Stimulated activated CD8-positive, alpha-beta memory T cell treated with anti-CD3 and anti-CD28 coated beads, Interleukin-15, amount 100 ng/mL, for 24 hours (primary cell): Measurements from ENCODE around the gene RFTN1.

ENCODE experiments used
- DNase-seq: peaks from one replicate; pipeline ENCODE4 v3.0.0-alpha.2; 2020; ENCODE audit warnings: low read depth

RFTN1 gene

DNA sequence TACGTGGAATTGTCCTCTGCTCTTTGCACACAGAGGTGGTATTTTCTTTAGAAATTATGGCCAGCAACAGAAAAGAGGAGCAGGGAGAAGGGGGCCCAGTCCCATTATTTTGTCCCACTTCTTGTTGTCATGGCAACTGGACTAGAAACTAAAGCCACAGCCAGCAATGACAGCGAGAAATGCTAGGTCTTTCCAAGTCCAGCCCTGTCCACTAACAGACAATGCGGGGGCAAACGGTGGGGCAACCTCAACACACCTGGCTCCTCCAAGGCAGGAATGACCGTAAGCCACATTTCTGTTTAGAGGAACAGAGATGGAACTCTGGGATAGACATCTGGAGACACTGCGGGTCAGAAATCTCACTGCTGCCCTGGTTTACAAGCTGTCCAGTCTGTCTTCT lies 107.3 kb downstream of the RFTN1 start:
- no peak for DNase-seq

- DNase-seq: no peak
These were observed 109.1 kb downstream of the RFTN1 start for GRCh38 chr3:16404349-16404895.

DNA sequence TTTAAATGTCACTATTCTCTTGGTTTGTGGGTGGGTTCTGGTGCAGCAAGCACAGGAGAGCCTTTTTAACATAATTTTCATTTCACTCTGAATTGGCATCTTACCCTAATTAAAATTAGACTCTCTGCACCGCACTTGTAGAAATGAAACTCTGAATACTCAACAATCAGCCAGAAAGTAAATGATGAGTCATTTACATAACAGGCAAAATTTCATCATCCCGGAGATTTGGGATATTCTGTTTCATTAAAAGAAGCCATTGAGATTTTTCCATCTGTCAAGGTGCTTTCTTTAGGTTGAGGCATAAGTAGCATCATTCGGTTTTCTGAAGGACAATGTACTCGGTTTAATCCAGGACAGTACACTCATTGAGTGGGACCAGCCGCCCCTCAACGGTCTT lies 111.0 kb downstream of the RFTN1 start:
- no peak for DNase-seq

DNA sequence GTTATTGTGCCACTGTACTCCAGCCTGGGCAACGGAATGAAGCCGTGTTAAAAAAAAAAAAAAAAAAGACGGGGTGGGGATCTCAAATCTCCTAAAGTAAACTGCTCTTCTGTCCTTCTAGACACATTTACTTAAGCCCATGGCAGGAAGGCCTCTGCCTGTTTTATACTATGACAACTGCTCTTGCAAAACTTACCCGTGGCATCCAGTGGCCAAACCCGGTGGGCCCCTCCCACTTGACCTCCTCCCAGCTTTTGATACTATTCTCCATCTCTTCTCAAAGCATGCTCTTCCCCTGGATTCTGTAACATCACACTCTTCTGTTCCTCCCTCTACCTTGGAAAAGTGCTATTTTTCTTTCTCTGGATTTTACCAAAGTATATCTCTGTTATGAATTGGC lies 112.2 kb downstream of the RFTN1 start:
- DNase-seq: no peak

DNA sequence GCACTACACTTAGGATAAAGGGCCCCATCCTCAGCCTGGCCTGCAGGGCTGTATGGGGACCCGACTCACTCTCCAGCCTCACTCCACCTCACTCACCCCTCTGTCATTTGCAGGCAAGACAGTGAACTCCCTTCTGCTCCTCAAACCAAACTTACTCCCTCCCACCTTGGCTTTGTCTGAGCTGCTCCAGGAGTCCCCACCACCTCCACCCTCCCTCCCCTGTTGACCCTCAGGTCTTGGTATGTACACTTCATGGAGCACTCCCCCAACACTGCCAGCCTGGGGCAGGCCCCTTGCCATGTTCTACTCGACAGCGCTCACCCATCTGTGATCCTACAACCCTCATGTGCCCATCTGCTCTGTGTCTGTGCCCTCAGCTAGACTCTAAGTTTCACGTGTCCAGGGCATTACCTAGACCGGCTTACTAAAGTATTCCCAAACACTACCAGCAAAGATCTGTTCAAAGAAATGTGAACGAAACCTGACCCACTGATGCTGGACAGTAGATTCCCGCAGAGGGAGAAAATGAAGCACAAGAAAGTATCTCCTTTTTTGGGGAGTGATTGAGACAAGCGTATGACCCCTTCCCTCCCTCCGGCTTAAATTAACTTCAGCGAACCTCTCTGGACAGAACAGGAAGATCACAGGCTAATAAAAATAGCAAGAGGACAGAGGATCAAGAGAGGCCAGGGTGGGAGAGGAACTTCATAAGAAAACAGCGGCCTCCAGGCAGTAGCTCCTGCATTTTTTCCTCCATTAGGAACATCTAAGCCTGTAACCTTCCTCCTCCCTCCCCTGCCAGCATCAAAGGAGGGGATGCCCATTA lies 113.2 kb downstream of the RFTN1 start:
- DNase-seq: no peak

GRCh38 chr3:16399473-16399872 lies 114.0 kb downstream of the RFTN1 start:
- DNase-seq: no peak

DNA sequence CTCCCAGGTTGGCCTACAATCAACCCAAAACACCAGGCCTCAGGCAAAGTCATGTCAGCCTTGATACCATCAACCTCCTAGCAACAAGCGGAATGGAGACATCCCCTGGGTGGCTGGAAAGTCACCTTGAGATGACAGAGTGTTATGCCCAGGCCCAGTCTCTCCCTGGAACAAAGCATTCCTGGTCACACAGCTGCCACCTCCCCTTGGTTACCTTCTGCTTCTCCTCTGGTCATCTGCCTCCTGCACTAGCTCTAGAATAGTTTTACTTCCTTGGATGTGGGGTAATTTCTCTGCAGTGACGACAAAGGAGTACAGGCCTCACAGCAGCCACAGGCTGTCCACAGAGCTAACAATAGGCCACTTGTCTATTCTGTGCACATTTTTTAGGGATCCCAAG lies 114.9 kb downstream of the RFTN1 start:
- no peak for DNase-seq

- DNase-seq: no peak
These were observed 117.3 kb downstream of the RFTN1 start for GRCh38 chr3:16396202-16396601.

DNA sequence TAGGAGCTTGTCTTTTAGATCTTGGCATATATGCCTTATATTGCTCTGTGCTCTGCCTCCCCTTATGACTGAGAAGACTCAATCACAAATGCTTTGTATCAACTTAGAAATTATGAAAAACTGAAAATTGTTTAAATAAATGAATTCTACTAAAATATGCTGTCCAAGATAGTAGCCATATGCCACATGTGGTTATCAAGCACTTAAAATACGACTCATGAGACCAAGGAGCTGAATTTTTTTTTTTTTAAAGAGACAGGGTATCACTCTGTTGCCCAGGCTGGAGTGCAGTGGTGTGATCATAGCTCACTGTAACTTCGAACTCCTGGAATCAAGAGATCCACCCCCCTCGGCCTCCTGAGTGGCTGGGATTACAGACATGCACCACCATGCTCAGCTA lies 118.3 kb downstream of the RFTN1 start:
- DNase-seq: no peak

- DNase-seq: no peak
These were observed 118.9 kb downstream of the RFTN1 start for GRCh38 chr3:16394639-16395038.

- no peak for DNase-seq
These were observed 120.8 kb downstream of the RFTN1 start for GRCh38 chr3:16392717-16393116.

- no peak for DNase-seq
These were observed 121.4 kb downstream of the RFTN1 start for GRCh38 chr3:16392065-16392464.

DNA sequence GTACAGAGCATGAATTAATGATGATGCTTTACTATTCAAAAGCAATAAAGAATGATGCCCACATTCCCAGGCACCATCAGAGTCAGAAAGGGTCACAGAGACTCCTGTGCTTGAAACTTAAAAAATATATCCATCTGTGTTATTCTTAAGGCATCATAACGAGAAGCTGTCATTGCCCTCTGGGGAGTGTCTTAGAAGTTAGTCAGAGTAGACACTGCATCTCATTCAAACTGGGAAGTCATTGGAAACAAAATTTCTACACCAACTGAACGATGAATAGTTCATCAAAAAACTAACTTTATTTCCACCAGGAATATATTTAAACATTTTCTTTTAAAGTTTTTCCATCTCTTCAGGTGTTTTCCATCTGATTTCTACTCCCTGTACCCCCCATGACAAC lies 122.9 kb downstream of the RFTN1 start:
- DNase-seq: no peak

DNA sequence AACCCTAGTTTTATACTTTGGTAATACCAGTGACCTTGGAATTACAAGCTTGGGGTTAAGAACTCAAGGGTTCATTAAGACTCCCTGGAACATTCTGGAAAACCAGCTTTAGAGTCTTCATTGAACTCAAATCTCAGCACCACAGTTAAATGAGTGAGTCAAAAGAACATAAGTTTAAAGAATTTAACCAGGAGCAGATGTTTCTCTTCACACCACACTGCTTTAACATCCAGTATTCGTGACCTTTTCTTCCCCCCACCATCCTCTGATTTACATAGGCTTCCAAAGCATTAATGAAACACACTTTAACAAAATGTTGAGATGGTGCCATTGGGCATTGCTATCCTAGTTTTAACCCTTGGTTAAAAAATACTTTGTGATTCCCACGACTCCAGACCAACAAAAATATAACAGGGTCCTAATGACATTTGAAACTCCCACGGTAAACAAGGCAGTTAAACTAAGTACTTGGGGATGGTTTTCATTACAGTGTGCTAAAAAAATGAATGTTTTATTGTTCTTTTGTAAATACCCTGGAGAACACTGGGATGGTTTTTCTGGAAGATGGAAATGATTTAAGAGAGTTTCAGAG lies 124.6 kb downstream of the RFTN1 start:
- DNase-seq: no peak

- no peak for DNase-seq
These were observed 126.9 kb downstream of the RFTN1 start for GRCh38 chr3:16386561-16386960.

- DNase-seq: no peak
These were observed 128.3 kb downstream of the RFTN1 start for GRCh38 chr3:16385151-16385550.

DNA sequence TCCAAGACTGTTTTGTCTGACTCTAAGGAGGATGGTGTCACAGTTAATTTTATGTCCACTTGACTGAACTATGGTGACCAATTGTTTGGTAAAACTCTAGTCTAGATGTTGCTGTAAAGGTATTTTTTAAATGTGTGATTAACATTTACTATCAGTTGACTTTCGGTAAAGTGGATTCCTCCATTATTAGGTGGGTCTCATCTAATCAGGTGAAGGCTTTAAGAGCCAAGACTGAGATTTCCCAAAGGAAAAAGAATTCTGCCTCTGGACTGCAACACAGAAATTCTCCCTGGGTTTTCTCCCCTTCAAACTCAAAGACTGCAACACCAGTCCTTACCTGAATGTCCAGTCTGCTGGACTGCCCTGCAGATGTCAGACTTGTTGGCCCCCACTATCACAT lies 129.6 kb downstream of the RFTN1 start:
- DNase-seq: no peak

- DNase-seq: no peak
These were observed 130.7 kb downstream of the RFTN1 start for GRCh38 chr3:16382845-16383244.

GRCh38 chr3:16381426-16381825 lies 132.1 kb downstream of the RFTN1 start:
- no peak for DNase-seq

DNA sequence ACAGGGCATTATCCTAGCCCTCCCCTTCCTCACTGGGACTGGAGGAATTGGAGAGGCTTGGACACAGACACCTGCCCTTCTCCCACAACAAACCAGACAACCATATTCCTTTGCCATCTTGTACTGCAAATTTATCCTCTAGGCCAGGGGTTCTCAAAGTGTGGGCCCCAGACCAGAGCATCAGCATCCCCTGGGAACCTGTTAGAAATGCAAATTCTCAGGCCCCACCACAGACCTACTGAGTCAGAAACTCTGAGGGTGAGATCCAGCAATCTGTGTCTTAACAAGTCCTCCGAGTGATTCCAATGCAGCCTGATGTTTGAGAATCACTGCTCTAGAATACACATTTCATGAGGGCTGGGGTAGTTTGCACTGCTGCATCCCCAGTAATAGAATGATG lies 133.1 kb downstream of the RFTN1 start:
- DNase-seq: no peak

DNA sequence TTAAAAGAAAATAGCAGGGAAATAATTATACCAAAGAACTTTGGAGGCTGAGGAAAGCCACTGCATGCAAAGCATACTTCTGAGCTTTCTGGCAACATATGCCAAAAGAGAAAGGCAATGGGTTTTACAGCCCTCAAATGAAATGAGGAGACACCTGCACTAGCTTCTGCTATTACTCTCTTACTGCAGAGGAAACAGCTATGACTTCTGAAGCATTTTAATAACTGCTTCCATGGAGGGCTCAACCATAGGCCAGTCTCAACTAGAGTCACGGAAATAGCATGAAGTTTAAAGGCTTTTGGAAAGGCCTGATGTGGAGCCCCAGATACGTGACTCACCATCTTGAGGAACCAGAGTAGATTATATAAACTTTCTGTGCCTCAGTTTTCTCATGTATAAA lies 133.7 kb downstream of the RFTN1 start:
- DNase-seq: no peak

DNA sequence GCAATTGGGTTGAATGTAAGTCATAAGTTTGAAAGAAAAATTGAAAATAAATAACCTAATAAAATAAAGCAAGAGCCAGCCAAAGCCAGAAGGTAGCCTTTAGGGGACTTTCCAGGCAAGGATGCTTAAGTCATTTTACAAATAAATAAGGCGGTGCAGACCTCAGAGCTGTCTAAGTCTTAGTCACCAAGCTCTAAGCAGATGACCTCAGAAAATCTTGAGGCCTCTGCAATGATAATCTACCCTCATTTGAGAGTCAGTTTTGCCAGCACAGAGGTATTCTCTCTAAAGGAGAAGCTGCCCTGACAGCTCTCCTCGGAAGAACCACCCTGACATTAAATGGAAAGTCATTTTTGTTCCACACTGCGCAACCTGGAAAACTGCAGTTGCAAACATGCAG lies 134.6 kb downstream of the RFTN1 start:
- no peak for DNase-seq

DNA sequence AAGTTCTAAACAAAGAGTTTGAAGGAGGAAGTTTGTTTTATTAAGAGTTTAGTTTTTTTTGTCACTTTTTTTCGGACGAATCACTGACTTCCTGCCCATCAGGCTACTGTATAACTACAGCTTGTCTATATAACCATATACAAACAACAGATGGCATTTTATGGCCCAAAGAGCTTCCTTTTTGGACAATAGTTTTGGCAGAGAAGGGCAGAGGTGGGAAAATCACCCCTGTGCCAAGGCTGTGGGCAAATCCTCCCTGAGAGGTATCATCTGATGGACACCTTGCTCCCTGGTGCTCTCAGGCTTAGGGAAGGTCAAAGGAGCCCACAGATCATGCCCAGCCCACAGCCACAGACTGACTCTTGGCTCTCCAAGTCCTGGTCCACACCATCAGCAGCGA lies 135.1 kb downstream of the RFTN1 start:
- DNase-seq: no peak

DNA sequence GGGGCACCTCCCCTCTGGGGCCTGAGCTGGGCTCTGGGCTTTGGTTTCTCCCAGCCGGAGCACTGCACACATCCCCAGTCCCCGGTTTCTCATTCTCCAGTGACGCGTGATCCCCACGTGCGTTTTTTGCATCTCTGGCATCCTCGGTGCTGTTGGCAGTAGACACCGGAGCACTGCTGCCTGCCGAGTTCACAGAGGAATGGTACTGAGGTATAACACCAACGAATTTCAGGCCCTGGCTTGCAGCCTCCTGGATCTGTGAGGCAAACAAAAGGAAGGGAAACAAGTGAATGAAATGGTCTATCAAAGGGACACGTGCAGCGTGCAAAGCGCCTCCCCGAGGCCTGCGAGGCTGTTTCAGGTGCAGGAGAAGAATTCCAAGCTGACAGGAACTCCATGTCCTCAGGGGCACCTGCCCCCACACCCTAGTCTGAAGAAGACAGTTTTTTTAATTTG lies 135.6 kb downstream of the RFTN1 start:
- DNase-seq: no peak
